HG02623 (cell line): ENCODE results near the gene FYB2.
"Not testable (repeated sequence)": the region's sequence is repeated elsewhere in the genome, so short reads cannot be mapped to it uniquely, and the experiment has no call there.

ENCODE experiments used
- ATAC-seq: cut with Tn5 transposase; IDR thresholded peaks from one replicate; pipeline ENCODE4 v1.9.1; 2021; ENCODE audit warnings: moderate library complexity; ENCODE audit not compliant: unreplicated experiment

FYB2 gene

DNA sequence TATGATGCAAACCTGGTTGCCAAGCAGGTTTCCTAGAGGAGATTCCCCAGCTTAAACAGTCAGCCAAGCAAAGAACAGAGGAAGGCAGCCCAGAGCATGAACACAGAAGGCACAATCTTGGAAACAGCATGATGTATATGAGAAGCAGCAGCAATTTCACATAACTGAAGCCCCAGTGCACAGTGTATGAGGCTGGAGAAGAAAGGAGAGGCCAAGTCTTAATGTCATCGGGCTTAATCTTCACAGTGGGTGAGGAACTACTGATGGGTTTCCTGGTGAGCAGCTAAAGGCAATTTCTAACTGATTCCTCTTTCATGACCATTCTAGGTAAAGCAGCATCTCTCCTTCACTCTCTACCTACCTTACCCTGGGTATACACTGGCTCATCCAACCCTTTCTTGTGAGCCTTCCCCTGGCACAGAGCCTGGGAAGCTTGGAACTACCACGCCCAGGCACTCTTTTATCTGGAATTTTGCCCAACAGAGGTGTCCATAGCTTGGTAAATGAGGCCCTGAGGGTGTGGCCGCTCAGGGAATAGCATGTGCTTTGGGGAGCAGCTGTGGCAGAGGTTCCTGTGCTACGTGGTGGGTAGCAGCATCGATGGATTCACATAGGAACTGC is 22.0 kb downstream of the FYB2 start:
- ATAC-seq = no peak

DNA sequence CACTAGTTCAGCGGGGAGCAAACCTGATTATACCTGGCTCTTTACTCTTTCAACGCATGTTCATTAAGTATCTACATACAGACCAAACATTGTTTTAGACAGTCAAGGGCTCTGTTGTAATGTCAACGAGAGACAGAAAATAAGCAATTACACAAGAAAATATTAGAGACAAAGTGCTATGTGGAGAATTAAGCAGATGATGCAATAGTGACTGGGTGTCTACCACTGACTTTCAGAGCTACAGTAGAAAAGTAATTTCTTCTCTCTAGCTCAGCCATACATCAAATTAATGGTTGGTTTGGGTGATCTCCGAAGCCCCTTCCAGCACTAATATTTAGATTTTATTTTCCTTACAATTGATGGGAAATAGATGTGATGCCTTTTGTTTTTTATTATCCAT is 23.3 kb downstream of the FYB2 start:
- ATAC-seq = no peak

DNA sequence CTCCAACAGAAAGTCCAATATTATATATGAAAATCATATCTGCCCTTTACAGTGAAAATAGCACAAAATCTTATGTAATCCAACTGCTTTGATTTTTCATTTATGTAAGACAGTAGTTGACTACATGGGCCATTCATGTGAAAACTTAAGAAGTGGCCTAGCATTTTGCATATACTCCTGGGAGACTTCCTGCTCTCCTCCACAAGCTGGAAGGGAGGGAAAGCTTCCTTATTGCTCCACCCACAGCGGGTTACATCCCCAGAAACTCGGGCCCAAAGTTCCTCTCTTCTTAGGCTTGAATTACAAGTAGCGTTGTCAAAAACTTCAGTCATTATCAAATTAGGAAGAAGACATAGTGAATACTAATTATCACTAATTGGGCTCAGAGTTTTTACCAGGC is 29.2 kb downstream of the FYB2 start:
- no peak for ATAC-seq

DNA sequence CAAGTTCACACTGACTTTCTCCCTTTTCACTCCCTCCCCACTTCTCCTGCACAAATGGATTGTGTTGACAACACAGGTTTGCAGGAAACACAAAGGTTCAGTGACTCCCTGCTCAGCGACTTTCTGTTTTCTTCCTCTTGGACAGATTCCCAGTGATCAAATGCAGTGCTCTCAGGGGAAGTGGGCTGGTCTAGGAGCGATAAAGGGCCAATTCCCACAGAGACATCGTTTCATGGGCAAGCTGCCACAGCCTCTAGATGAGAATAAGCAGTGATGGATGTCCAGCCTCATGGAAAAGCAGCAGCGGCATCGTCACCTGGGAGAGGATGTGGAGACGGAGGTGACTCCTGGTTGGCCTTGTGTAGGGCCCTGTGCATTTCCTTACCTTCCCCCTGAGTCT is 30.6 kb downstream of the FYB2 start:
- ATAC-seq = no peak

DNA sequence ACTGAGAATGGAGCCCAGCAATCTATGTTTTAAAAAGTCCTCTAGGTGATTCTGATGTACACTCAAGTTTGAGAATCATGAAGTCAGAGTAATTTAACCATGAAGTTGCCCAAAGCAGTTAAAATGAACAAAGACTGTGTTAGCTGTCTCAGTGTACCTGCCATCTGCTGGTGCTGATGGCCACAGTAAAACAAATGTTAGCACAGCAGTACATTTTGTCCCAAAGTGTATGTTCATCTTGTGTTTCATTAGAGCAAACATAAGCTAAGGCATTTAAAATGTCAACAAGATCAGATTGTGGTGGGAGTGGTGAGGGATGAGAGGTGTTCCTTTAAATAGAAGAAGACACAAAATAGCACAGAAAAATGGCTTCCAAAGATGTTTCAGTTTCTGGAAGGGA is 31.1 kb downstream of the FYB2 start:
- ATAC-seq = no peak

DNA sequence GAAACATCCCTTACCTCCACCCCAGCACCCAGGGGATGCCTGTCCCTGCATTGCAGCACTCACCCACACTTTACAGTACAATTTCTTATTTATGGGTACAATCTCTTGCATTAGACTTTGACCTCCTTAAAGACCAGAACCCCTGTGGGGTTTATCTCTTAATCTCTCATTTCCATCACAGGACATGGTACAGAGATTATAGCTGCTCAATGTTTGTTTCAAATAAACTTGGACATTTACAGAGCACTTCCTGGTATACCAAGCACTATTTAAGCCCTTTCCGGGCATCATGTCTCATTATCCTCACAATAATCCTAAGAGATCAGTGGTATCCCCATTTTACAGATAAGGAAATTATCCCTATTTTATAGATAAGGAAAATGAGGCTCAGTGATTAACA is 31.9 kb downstream of the FYB2 start:
- ATAC-seq = no peak

DNA sequence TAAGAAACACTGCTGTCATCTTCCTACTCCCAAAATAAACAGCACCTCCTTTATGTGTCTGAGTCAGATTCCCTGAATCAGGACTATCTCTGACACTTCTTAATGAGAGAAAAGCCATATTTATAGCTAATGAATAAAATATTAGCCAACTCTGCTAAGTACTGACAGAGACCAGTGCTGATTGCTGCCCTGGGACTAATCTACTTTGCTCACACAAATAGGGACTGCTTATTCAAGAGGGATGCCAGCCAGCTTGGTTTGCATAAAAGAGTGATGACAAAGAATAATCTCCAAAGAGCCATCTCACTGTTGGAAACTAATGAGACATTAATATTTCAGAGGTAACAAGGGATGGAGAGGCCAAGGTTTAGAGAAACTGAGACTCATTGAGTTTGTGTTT is 36.4 kb downstream of the FYB2 start:
- ATAC-seq = no peak

DNA sequence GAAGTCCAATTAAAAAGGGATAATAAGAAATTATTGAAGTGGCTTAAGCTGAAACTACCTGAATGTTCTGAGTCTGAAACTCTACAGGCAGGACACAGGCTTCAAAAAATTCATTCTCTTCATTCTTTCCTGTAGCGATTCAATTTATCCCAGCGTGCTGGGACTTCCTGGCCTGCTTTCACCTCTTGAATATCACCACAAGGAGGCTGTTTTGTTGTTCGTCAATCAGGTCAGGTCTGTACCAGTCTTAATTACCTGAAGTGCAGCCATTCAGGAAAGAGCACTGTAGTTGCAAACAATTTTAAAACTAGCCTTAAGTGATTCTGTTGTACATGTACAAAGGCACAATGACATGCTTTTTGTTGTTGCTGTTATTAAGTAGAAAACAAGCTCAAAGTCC is 38.4 kb downstream of the FYB2 start:
- ATAC-seq = no peak

DNA sequence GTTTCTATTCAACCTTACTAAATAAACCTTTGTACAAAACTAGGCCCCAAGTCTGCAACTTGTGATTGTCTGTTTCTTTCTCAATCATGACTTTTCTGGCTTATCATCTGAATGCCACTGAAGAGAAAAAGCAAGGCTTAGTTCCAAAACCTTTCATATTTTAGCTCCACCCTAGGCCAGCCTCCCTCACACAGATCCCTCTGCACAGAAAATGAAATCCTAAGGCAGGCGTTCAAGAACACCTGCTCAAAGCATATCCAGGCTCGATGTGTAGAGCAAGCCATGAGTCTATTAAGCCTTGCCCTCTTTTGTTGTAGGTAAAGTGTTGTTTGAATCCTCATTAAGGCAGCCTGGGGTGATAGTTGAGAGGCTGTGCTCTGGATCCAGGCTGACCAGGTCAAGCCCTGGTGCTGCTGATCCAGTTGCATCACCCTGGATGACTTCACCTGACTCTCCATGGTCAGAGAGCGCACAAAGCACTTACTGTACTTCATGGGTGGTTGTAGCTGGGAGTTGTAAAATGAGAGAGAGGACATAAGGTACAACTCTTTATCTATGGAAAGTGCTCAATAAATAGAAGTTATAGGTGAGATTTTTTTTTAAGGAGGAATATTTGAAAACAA is 39.0 kb downstream of the FYB2 start:
- no peak for ATAC-seq

DNA sequence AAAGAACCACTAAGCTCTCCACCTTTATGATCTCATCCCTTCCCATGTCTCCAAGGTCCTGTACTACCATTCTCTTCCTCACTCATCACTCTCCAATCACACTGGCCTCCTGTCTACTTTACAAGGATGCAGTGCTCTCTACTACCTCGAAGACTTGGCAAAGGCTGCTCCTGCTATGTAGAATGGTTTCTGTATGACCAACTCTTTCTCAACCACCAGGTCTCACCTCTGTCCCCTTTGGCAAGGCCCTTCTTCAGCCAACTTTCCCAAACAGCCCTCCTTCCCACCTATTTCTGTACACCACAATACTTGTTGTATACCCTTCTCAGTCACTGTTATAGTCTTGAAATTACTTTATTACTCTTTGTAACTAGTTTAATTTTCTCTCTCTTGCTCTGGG is 41.2 kb downstream of the FYB2 start:
- no peak for ATAC-seq

DNA sequence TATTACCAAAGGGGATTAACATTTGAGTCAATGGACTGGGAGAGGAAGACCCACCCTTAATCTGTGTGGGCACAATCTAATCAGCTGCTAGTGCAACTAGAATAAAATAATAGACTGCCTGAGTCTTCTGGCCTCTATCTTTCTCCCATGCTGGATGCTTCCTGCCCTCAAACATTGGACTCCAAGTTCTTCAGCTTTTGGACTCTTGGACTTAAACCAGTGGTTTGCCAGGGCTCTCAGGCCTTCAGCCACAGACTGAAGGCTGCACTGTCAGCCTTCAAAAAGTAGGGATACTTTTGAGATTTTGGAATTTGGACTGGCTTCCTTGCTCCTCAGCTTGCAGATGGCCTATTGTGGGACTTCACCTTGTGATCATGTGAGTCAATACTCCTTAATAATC is 44.5 kb downstream of the FYB2 start:
- not testable (repeated sequence) for ATAC-seq

DNA sequence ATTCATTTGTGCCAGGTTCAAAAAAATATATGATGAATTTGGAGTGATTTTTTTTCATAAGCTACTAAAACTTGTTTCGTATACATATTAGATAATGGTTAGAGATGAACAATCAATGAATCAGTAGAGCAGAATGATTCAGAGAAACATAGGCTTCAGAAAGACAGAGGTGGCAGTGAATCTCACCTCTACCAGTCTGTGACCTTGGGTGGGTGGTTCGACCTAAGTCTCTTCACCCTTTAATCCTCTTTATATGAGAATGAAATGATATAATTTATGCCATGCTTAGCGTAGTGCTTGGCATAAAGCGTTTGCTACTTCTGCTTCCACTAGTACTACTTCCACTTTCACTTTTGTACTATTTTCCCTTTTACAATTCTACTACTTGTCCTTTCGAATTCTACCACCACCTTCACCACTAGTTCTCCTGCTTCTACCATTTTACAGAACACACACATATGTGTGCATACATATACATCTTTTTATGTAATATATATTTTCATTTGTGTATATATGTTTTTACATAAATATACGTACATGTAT is 45.1 kb downstream of the FYB2 start:
- no peak for ATAC-seq

DNA sequence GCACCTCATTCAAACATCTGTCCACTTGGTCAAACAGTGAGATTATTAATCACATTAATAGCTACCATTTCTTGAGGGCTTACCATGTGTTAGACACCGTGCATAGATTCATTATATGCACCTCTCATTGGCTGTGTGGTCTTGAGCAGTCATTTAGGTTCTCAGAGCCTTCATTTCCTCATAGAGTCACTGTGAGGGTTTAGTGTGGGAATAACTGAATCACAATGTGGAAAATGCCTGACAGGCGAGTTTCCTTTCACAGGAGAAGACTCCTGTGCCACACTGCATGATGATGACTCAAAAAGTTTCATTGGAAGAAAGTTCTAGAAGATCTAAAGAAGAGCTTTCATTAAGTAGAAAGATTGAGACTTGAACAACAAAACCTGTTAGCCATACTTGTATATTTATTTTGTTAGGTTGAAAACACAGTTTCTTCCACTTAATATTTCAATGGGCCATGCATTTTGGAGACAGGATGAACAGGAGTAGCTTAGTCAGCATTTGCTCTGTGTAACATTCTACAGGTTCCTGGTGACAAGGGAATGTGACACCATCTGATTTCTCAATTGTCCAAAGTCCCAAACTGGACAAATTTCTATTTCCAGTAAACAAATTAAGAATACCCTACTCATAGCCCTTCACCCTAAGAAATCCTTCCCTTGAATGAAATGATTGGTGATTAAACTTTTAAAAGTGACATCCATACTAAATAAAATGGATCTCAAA is 45.7 kb downstream of the FYB2 start:
- no peak for ATAC-seq

DNA sequence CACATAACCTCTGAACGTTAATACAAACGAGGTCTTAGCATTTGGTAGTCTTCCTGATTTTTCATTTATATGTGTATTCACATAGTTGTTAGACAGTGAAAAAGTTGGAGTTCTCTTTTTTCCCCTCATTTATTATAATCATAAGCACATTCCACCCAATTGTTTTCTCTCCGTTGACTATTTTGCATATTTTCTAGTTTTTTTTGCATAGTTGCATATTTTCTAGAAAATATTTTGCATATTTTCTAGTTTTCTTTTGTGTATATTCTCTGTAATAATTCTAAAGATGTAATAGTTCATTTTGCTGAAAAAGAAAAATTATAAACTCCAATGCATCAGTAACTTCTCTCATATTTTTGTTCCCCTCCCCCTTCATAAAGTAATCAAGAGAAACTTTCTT is 47.5 kb downstream of the FYB2 start:
- ATAC-seq = no peak

DNA sequence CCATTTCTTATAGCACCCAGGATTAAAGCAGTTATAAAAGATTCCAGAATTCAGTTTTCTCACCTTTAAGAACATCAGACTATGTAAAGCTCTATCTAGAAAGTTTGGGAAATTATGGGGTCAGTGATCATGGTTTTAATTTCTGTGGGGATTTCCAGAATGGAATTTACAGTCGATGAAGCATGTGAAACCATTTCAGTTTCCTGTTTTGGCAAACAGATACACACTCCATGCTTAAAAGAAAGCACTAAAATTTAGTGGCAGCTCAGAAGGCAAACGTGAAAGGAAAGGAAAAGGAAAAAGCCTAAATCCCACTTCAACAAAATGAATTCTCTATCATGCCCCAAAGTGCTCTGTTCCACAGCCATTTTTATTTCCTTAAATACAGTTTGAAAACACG is 60.4 kb downstream of the FYB2 start:
- no peak for ATAC-seq

DNA sequence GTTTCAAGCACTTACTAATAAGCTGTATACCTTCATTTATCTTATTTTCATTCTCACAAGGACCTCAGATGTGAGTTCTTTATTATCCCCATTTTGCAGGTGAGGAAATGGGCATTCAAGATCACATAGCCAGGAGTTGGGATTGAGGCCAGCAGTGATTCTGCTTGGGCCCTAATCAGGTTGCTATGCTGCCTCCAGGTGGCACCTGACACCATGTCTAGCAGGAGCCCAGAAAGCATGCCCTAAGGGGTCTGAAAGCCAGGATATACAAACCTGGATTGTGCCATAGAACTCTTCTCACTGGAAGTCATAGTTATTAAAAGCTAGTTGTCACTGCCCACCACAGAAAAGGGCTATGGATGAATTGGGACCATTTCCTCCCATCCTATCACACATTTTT is 61.1 kb downstream of the FYB2 start:
- ATAC-seq = no peak

DNA sequence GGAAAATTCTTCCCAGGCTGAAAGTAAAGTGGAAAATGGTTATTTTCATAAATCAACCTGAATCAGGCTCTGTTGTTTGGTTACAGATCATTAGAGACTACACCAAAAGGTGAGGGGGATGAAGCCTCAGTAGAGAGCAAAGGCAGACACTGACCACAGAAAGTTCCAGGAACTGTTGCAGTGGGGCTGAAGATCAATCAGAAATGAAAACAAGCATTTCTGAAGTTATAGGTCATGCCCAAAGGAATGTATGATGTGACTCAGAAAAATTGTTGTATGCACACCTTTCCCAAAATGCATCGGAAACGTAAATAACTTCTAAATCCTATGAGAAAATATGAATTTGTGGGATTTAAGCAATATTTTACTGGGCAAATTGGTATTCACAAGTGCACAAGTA is 63.3 kb downstream of the FYB2 start:
- no peak for ATAC-seq

DNA sequence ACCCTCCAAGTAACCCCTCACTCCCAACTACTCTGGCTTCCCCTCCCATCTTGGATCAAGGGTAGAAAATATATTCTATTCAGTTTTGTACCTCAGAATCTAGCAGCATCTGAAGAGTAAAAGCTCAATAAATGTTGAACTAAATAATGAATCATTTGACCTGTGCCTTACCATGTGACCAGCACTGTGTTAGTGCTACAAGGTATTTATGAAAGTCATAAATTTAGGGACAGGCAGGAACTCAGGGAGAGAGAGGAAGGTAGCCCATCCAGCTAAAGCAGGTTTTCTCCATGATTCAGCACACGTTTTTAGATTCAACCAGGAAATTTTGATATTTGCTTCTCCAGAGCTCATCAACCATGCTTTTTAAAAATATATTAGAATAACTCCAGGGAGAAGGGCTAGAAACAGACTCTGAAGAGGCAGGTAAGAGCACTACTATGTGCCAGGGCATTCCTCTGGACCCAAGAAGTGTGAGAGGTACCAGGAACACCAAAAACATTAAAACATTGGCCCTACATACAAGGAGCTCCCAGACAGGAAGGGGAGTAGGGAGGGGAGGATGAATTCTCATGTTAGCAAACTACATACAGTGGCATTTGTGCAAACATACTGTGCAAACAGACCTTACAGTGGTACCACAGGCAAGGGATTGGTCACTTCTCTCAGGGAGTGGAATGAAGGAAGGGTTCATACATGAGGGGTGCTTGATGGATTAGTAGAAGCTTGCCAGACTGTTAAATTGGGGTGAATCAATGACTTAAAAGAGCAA is 64.3 kb downstream of the FYB2 start:
- ATAC-seq = no peak

DNA sequence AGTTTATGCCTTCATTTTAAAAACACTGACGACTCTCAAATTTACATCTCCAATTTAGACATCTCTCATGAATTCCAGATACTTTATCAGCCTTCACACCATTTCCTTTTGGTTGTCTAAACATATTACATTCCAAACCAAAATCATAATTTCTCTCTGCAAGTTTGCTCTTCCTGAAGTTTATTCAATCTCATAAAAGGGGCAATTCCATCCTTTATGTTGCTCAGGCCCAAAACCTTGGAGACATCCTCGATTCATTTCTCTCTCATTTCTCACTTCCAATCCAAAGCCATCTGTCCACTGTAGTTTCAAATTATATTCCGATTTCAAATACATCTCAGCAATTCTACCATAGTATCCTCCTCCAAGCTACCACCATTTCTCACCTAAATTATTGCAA is 74.0 kb downstream of the FYB2 start:
- ATAC-seq = no peak

DNA sequence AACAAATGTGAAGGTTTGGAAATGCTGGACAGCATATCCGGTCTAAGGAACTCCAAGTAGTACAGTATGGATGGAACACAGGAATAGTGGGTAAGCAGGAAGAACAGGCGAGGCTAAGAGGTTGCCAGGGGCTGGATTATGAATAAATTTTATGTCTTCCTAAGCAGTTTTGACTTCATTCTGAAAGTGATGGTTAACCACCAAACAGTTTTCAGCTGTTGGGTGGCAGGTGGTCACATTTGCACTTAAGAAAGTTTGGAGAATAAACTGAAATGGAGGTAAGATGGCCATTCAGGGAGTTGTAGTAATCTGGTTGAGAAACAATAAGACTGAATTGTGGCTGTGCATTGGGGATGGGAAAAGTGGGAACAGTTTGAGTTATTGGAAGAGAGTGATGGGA is 90.2 kb downstream of the FYB2 start:
- no peak for ATAC-seq

DNA sequence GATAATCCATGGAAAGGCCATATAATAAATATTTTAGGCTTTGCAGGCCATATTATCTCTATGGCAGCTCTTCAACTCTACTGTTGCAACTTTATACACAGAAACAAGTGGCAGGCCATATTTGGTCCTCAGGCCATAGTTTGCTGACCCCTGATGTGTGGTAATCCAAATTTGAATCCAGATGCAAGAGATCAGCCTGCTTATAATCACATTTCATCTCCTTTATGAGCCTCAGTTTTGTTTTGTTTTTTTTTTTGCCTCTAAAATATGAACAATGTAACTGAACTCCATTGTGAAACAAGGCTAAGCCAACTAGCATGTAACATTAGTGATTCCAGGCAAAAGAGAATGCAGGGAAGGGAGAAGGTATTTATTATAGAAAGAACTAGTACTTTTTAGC is 92.5 kb downstream of the FYB2 start:
- ATAC-seq = no peak

DNA sequence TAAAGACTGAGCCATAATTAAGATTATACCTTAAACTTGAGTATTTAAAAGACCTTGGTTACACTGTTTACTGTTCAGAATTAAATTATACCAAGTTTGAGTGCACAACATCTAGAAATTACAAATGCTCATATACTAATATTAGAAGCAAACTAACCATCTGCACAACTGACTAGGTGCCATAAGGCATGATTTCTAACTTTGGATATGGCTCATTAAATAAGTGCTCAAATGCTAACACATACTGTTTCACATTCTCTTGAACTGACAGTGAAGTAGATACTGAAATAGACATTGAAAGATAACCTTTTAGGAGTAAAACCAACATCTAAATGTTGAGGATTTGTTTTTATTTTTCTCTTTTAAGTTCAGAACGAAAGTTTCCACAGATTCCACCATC is 100.0 kb downstream of the FYB2 start:
- no peak for ATAC-seq
